ENCODE results near the gene EHMT1.

DNA sequence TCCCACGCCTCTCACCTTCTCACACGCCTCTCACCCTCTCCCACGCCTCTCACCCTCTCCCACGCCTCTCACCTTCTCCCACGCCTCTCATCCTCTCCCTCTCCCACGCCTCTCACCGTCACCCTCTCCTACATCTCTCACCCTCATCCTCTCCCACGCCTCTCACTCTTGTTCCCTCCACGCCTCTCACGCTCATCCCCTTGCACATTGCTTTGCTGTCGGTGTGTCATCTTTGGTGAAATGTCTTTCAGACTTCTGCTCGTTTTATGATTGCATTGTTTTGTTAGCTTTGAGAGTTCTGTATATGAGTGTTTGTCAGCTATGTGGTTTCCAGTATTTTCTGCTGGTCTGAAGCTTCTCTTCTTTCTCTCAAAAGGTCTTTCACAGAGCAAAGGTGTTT lies 102.7 kb downstream of the EHMT1 start:
- TF ChIP-seq ZFP30 (CRISPR knock-in tag; IDR thresholded peaks at IDR 0.05), result no peak
- no peak for TF ChIP-seq PPARA (CRISPR knock-in tag; IDR thresholded peaks at IDR 0.05; ENCODE audit: borderline replicate concordance)
- TF ChIP-seq ZNF565 (CRISPR knock-in tag; conservative IDR thresholded peaks at IDR 0.05; ENCODE audit: low read depth), result no peak
- no peak for TF ChIP-seq CREB5 (CRISPR knock-in tag; IDR thresholded peaks at IDR 0.05; ENCODE audit: low read depth)
- no peak for TF ChIP-seq PATZ1 (CRISPR knock-in tag; IDR thresholded peaks at IDR 0.05; ENCODE audit: borderline replicate concordance)
- TF ChIP-seq ARNTL (CRISPR knock-in tag; IDR thresholded peaks at IDR 0.05; ENCODE audit: borderline replicate concordance, low read depth), result no peak
- no peak for TF ChIP-seq TCF4 (CRISPR knock-in tag; IDR thresholded peaks at IDR 0.05; ENCODE audit: borderline replicate concordance)
- no peak for TF ChIP-seq ESRRG (CRISPR knock-in tag; IDR thresholded peaks at IDR 0.05)
- TF ChIP-seq ZNF70 (CRISPR knock-in tag; IDR thresholded peaks at IDR 0.05), result no peak
- TF ChIP-seq CSDC2 (CRISPR knock-in tag; IDR thresholded peaks at IDR 0.05), result no peak
